Measurements from ENCODE around the gene SLC45A2.
"Not testable (repeated sequence)": the region's sequence is repeated elsewhere in the genome, so short reads cannot be mapped to it uniquely, and the experiment has no call there.

SLC45A2 gene

GRCh38 chr5:33966805-33967204 lies 17.7 kb downstream of the SLC45A2 start:
- no peak for DNase-seq (ENCODE audit: low spot score)

- DNase-seq (ENCODE audit: low spot score) = no peak
These were observed 20.3 kb downstream of the SLC45A2 start for GRCh38 chr5:33964132-33964700.

GRCh38 chr5:33958176-33958575 lies 26.3 kb downstream of the SLC45A2 start:
- no peak for DNase-seq (ENCODE audit: low spot score)

GRCh38 chr5:33957577-33958150 lies 26.8 kb downstream of the SLC45A2 start:
- no peak for DNase-seq (ENCODE audit: low spot score)

- DNase-seq (ENCODE audit: low spot score) = not testable (repeated sequence)
These were observed 32.3 kb downstream of the SLC45A2 start for GRCh38 chr5:33952175-33952574.

- DNase-seq (ENCODE audit: low spot score) = no peak
These were observed 39.9 kb downstream of the SLC45A2 start for GRCh38 chr5:33944543-33945132.

- DNase-seq (ENCODE audit: low spot score) = no peak
These were observed 43.4 kb downstream of the SLC45A2 start for GRCh38 chr5:33941090-33941489.

GRCh38 chr5:33939556-33940262 lies 44.8 kb downstream of the SLC45A2 start:
- peak; percentile 13 for DNase-seq (ENCODE audit: low spot score)

- DNase-seq (ENCODE audit: low spot score) = no peak
These were observed 45.6 kb downstream of the SLC45A2 start for GRCh38 chr5:33938881-33939280.

GRCh38 chr5:33938507-33938796 lies 46.0 kb downstream of the SLC45A2 start:
- DNase-seq (ENCODE audit: low spot score) = no peak

GRCh38 chr5:33937707-33938506 lies 46.6 kb downstream of the SLC45A2 start:
- DNase-seq (ENCODE audit: low spot score) = no peak

- no peak for DNase-seq (ENCODE audit: low spot score)
These were observed 47.3 kb downstream of the SLC45A2 start for GRCh38 chr5:33937017-33937706.

- DNase-seq (ENCODE audit: low spot score) = no peak
These were observed 48.0 kb downstream of the SLC45A2 start, which contains the start of gene RXFP3 for GRCh38 chr5:33936381-33937016. RXFP3 (plus strand) TSS chr5:33936386; CDS start chr5:33936741, 355 bp downstream.

- DNase-seq (ENCODE audit: low spot score) = peak; percentile 8
These were observed 48.5 kb downstream of the SLC45A2 start for GRCh38 chr5:33936004-33936380.

GRCh38 chr5:33934176-33934575 lies 50.3 kb downstream of the SLC45A2 start:
- DNase-seq (ENCODE audit: low spot score) = no peak

- no peak for DNase-seq (ENCODE audit: low spot score)
These were observed 50.7 kb downstream of the SLC45A2 start for GRCh38 chr5:33933723-33934169.

GRCh38 chr5:33931136-33931535 lies 53.4 kb downstream of the SLC45A2 start:
- no peak for DNase-seq (ENCODE audit: low spot score)

- DNase-seq (ENCODE audit: low spot score) = no peak
These were observed 54.4 kb downstream of the SLC45A2 start for GRCh38 chr5:33929925-33930690.

- no peak for DNase-seq (ENCODE audit: low spot score)
These were observed 56.2 kb downstream of the SLC45A2 start for GRCh38 chr5:33928283-33928682.

- no peak for DNase-seq (ENCODE audit: low spot score)
These were observed 56.8 kb downstream of the SLC45A2 start for GRCh38 chr5:33927685-33928084.

GRCh38 chr5:33925278-33925677 lies 59.2 kb downstream of the SLC45A2 start:
- DNase-seq (ENCODE audit: low spot score) = no peak

Measured in COLO829 (cell line).